ENCODE measurements around the gene WDR5. TPM values are rescaled to one million over a fixed set of nuclear protein-coding genes. Genes with fewer than 3 reads are reported as not detected.

WDR5 gene
- polyA plus RNA-seq, 2 of the 4 experiments (the other 2 are of a cell fraction), result 37.9 to 46.0 TPM

GRCh38 chr9:134169724-134170401 lies 34.0 kb downstream of the WDR5 start:
- no peak for DNase-seq (ENCODE audit: low read depth in 1 of 2, low spot score in 1 of 2)
- H3K4me1 ChIP-seq, result peaks cover 13% of the 10 kb centered on the region; the same call in 2 of the 3 replicates
- ChIA-PET CTCF (interaction anchor here (0.6 to 6.4 kb wide), 66 partner anchors 8 to 705 kb away, joined by 3 to 178 read pairs (median 6); no protein-coding TSS in a partner anchor), POLR2A (interaction anchor here (0.6 kb wide), 1 partner anchor 265 kb away, joined by 3 read pairs; no protein-coding TSS in a partner anchor)
- TF ChIP-seq GATA3 (IDR thresholded peaks at IDR 0.05; ENCODE audit: borderline replicate concordance), result no peak
- TF ChIP-seq, protein P1, sequence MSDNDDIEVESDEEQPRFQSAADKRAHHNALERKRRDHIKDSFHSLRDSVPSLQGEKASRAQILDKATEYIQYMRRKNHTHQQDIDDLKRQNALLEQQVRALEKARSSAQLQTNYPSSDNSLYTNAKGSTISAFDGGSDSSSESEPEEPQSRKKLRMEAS (IDR thresholded peaks at IDR 0.05), result no peak
- no peak for TF ChIP-seq HDAC2 (IDR thresholded peaks at IDR 0.05)
- no peak for TF ChIP-seq CHD2 (IDR thresholded peaks at IDR 0.05; ENCODE audit: low read length, partially characterized antibody)
- no peak for TF ChIP-seq CEBPB (IDR thresholded peaks at IDR 0.05)
- no peak for TF ChIP-seq MAFK (IDR thresholded peaks at IDR 0.05; ENCODE audit: partially characterized antibody)
- TF ChIP-seq FOXS1 (CRISPR knock-in tag; IDR thresholded peaks at IDR 0.05), result no peak
- no peak for TF ChIP-seq ZFP36 (IDR thresholded peaks at IDR 0.05; ENCODE audit: borderline replicate concordance, partially characterized antibody)
- TF ChIP-seq JUN (IDR thresholded peaks at IDR 0.05), result no peak
- TF ChIP-seq SREBF2 (IDR thresholded peaks at IDR 0.05), result no peak
- TF ChIP-seq NR3C1 (IDR thresholded peaks at IDR 0.05), result no peak
- TF ChIP-seq HMGXB4 (CRISPR knock-in tag; IDR thresholded peaks at IDR 0.05; ENCODE audit: borderline replicate concordance), result no peak
- TF ChIP-seq EP300 (IDR thresholded peaks at IDR 0.05), result no peak
- TF ChIP-seq JUNB (IDR thresholded peaks at IDR 0.05), result no peak
- no peak for TF ChIP-seq NFE2L2 (conservative IDR thresholded peaks at IDR 0.05; ENCODE audit: low read length)
- TF ChIP-seq FOSL2 (IDR thresholded peaks at IDR 0.05), result no peak
- no peak for TF ChIP-seq FOSL2 (CRISPR knock-in tag; IDR thresholded peaks at IDR 0.05)
- TF ChIP-seq POLR2AphosphoS2 (conservative IDR thresholded peaks at IDR 0.05; ENCODE audit: low read length), result no peak
- ATAC-seq, result no peak
- 61% methylated on average over 24 of the region's 24 CpGs for WGBS (ENCODE audit: missing lambda C conversion rate)
- H3K4me2 ChIP-seq, result no peak overlapping the region
- H3K27ac ChIP-seq, result no peak overlapping the region
- no peak overlapping the region for H3K4me3 ChIP-seq
- H3K9me3 ChIP-seq, result peaks cover 4% of the 10 kb centered on the region; the same call in 1 of the 3 replicates
- FAIRE-seq, result no peak

DNA sequence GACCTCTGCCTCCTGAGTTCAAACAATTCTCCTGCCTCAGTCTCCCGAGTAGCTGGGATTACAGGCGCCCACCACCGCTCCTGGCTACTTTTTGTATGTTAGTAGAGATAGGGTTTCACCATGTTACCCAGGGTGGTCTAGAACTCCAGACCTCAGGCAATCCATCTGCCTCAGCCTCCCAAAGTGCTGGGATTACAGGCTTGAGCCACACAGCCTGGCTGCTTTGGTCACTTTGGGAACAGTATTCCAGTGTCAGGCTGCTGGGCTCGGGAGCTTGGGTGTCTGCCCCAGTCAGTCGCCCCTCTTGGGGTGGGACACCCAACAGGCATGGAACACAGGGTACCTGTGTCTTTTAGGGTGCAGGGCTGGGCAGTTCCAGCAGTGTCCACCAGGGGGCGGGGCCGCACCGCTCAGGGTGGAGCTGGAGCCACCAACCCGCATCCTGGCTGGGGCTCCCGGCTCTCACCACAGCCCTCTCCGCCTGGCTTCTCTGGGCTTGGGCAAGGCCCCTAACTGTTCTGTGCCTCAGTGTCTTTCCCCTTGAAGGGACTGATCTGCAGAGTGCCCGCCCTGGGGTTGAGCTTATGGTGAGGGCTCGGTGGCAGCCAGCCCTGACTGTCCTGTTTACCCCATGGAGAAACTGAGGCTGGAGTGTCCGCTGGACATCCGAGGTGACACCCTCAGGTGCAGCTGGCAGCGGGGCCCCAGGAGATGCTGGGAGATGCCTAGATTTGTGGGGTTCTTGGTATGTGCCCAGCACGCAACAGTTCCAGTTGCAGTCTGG lies 34.8 kb downstream of the WDR5 start:
- peak; percentile 72 for FAIRE-seq
- peaks cover 17% of the 10 kb centered on the region for H3K4me1 ChIP-seq
- no peak for TF ChIP-seq HEYL (CRISPR knock-in tag; IDR thresholded peaks at IDR 0.05)
- no peak for TF ChIP-seq BHLHE40 (IDR thresholded peaks at IDR 0.05; ENCODE audit: low read depth, low read length)
- TF ChIP-seq CHD4 (IDR thresholded peaks at IDR 0.05; ENCODE audit: borderline replicate concordance), result no peak
- TF ChIP-seq HOXA7 (CRISPR knock-in tag; IDR thresholded peaks at IDR 0.05), result no peak
- TF ChIP-seq HOXB13 (CRISPR knock-in tag; IDR thresholded peaks at IDR 0.05; ENCODE audit: low read depth), result no peak
- no peak for TF ChIP-seq NFE2L2 (conservative IDR thresholded peaks at IDR 0.05; ENCODE audit: low read length)
- TF ChIP-seq ZSCAN20 (CRISPR knock-in tag; IDR thresholded peaks at IDR 0.05), result no peak
- no peak for TF ChIP-seq CTCF (IDR thresholded peaks at IDR 0.05)
- H3K4me2 ChIP-seq, result no peak overlapping the region
- peaks cover 4% of the 10 kb centered on the region; the same call in 1 of the 3 replicates for H3K9me3 ChIP-seq
- DNase-seq (ENCODE audit: low read depth in 1 of 2, low spot score in 1 of 2), result no peak
- ATAC-seq, result no peak
- WGBS (ENCODE audit: missing lambda C conversion rate), result 23% methylated on average over 7 of the region's 17 CpGs
- CTCF ChIA-PET, result interaction anchor here (0.6 to 6.4 kb wide), 93 partner anchors 9 to 863 kb away, joined by 3 to 178 read pairs (median 4); partner anchors contain the start of gene WDR5
- POLR2A ChIA-PET, result interaction anchor here (0.6 to 1.5 kb wide), 2 partner anchors 264 to 272 kb away, joined by 3 to 5 read pairs; no protein-coding TSS in a partner anchor
- H3K4me3 ChIP-seq, result no peak overlapping the region
- no peak overlapping the region for H3K27ac ChIP-seq

Measured in A549 (cell line).